ENCODE measurements around the gene TMTC2.

The TMTC2 gene

GRCh38 chr12:82740129-82741000 lies 53.7 kb downstream of the TMTC2 start:
- DNase-seq (ENCODE audit: low read depth): no peak
- H3K4me3 ChIP-seq (ENCODE audit: low read depth, low read length): no peak overlapping the region
- TF ChIP-seq CTCF (IDR thresholded peaks at IDR 0.05; ENCODE audit: control insufficient read depth, extremely low read depth, insufficient read depth): no peak

GRCh38 chr12:82745063-82745674 lies 58.5 kb downstream of the TMTC2 start:
- 0 out of 2 replicates have a peak overlapping the region, but pooled peaks have one; percentile 11 for H3K4me3 ChIP-seq (ENCODE audit: low read depth, low read length)
- no peak for TF ChIP-seq CTCF (IDR thresholded peaks at IDR 0.05; ENCODE audit: control insufficient read depth, extremely low read depth, insufficient read depth)
- DNase-seq (ENCODE audit: low read depth): no peak

- no peak overlapping the region for H3K4me3 ChIP-seq (ENCODE audit: low read depth, low read length)
- DNase-seq (ENCODE audit: low read depth): no peak
- TF ChIP-seq CTCF (IDR thresholded peaks at IDR 0.05; ENCODE audit: control insufficient read depth, extremely low read depth, insufficient read depth): no peak
Measured at GRCh38 chr12:82745807-82746206, 59.1 kb downstream of the TMTC2 start.

- peak; percentile 78 for DNase-seq (ENCODE audit: low read depth)
- no peak for TF ChIP-seq CTCF (IDR thresholded peaks at IDR 0.05; ENCODE audit: control insufficient read depth, extremely low read depth, insufficient read depth)
- no peak overlapping the region for H3K4me3 ChIP-seq (ENCODE audit: low read depth, low read length)
Measured at GRCh38 chr12:82746668-82747067, 60.0 kb downstream of the TMTC2 start.

GRCh38 chr12:82749015-82749414 lies 62.3 kb downstream of the TMTC2 start:
- no peak for DNase-seq (ENCODE audit: low read depth)
- no peak overlapping the region for H3K4me3 ChIP-seq (ENCODE audit: low read depth, low read length)
- no peak for TF ChIP-seq CTCF (IDR thresholded peaks at IDR 0.05; ENCODE audit: control insufficient read depth, extremely low read depth, insufficient read depth)

- TF ChIP-seq CTCF (IDR thresholded peaks at IDR 0.05; ENCODE audit: control insufficient read depth, extremely low read depth, insufficient read depth): no peak
- H3K4me3 ChIP-seq (ENCODE audit: low read depth, low read length): no peak overlapping the region
- DNase-seq (ENCODE audit: low read depth): no peak
Measured at GRCh38 chr12:82754856-82755255, 68.2 kb downstream of the TMTC2 start.
